Activated CD8-positive, alpha-beta memory T cell treated with anti-CD3 and anti-CD28 coated beads for 4 hours (primary cell): ENCODE data around the gene RTL1.

ENCODE experiments used
- DNase-seq, 2 donors: peaks; one replicate each; pipeline ENCODE4 v3.0.0-alpha.2; 2020; ENCODE audit warnings: low read depth in 2 of 2

Gene RTL1

DNA sequence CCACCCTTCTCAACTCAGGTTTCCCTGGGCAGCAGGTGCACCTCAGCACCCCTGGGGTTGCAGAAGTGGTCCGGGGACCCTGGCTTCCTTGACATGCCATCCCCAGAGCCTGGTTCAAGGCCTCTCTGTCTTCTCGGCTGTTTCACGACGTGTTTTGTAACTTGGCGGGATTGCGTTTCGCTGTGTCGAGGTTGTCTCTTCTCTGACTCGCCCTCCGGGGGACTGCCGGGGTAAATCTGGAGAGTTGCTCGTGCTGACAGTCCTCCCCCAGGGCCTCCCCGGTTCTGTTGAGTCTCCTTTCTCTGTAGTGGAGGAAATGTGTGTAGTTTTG lies 52.0 kb downstream of the RTL1 start:
- DNase-seq, result no peak

DNA sequence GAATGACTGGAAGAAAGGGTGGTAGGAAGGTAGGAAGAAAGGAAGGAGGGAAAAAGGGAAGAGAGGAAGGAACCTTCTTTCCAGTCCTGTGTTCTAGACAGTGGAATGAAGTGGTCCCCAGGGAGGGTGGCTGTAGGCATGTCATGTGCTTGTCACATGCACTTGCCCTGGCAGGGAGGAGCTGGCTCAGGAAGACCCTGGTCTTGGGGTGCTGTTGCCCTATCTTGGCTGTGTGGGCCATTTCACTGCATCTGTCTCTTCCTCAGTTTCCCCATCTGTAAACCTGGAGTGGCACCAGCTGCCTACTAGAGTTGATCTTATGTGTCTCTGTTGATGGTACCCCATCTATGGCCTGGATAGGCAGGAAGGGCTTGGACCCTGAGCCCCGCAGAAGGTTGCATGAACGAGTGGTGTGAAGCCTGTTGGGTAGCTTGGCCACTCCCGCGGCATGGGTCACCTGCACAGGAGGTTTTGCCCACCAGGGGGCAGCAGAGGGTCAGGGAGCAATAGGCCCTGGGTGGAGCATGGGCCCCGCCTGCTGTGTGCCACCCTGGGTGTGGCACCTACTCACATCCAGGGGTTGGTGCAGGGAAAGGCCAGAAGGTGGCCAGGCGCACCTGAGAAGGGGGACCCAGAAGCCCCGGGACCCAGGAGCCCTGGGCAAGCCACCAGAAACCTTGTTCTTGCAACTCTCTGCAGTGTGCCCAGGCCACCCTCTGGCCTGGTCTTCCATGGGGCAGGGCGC lies 52.5 kb downstream of the RTL1 start:
- DNase-seq, result peak; percentile 50

- DNase-seq, result no peak
Measured at GRCh38 chr14:100849115-100849781, 54.3 kb downstream of the RTL1 start.

DNA sequence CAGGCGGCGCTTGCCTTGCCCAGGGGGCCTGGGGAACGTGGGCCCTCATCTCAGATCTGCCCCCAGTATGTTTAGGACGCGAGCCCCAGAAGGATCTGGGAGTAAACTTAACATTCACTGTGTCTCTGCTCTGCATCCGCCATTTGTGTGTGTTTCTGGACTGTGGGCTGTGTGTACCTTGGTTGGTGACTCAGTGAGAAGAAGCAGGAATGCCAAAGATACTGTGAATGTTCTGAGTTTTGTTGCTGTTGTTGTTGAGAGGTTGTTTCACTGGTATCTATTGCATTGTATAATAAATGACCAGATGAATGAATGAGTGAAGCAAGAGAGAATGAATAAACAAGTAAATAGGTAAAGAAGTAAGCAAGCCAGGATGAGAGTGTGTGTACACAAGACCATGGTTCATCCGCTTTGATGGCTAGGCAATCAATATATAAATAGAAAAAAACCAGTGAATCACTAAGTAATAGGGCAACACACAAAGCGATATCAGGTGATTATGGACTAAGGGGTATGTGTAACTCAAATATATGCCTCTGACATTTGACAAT lies 57.1 kb downstream of the RTL1 start:
- no peak for DNase-seq

DNA sequence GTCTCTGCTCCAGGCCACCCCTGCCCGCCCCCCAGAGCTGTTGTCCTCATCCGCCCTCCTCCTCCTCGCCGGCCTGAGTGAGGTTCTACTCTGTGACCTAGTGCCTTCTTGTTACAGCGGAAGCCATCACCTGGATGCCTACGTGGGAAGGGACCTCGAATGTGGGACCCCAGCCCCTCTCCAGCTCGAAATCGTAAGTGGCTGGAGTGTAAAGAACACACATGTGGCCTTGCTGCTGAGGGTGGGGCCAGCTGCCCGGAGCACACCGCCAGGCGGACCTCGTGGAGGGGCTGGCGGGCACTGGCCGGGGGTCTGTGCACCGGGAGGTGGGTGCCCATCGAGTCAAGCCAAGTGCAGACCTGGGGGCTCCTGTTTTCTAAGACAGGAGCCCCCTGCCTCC lies 58.2 kb downstream of the RTL1 start:
- no peak for DNase-seq

DNA sequence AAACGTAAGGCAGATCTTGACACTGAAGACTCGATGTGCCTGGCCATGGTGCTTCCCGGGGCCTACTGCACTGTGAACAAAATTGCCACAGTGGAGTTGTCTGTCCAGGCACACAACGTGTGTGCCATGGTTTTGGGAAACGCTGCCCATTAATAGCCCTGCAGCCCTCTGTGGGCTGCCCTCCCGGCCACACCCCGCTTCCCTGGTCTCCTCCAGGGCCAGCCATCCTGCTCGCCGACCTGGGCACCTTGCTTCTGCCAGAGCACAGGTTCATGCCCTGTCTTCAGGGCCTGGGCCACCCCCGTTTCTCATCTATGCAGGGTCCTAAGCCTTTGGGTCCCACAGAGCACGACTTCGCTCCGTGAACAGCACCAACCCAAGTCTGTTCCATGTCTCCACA lies 58.7 kb downstream of the RTL1 start:
- DNase-seq, result no peak

- DNase-seq, result no peak
Measured at GRCh38 chr14:100844421-100844820, 59.1 kb downstream of the RTL1 start.

GRCh38 chr14:100844082-100844408 lies 59.5 kb downstream of the RTL1 start:
- DNase-seq, result no peak

GRCh38 chr14:100842799-100843198 lies 60.7 kb downstream of the RTL1 start:
- DNase-seq, result no peak

- no peak for DNase-seq
Measured at GRCh38 chr14:100841761-100842403, 61.6 kb downstream of the RTL1 start.

GRCh38 chr14:100841066-100841760 lies 62.3 kb downstream of the RTL1 start:
- DNase-seq, result no peak

DNA sequence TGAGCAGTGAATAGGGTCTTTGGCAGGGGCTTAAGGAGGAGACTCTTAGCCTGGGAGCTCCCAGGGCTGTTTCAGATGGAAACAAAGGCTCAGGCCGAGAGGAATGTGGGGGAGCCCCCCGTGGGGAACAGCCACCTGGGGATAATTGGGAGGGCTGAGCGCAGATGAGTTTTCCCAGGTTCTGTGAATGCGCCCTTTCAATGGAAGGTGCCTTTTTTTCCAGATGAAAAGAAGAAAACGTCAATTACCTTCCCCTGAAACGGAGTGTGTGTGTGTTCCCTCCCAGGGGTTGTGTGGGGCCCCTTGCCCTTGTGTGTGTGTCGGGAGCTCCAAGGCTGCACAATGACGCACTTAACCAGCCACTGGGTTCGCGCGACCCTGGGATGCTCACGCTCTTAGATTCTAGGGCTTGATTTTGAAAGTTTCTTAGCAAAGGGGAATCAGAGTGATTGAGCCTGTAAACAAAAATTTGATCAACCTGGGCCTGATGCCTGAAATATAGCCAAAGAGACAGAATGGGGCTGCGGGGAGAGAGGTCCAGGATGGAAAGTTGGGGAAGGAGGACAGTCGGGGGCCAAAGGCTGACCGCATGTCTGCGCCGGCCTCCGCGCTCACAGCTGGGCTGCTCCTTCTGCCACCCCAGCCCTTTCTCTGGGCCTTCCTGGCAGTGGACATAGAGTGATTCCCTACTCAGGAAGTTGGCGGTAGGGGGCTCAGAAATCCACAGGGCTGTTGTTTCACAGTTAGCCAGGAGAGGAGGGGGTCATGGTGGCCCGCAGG lies 63.0 kb downstream of the RTL1 start:
- DNase-seq, result no peak

DNA sequence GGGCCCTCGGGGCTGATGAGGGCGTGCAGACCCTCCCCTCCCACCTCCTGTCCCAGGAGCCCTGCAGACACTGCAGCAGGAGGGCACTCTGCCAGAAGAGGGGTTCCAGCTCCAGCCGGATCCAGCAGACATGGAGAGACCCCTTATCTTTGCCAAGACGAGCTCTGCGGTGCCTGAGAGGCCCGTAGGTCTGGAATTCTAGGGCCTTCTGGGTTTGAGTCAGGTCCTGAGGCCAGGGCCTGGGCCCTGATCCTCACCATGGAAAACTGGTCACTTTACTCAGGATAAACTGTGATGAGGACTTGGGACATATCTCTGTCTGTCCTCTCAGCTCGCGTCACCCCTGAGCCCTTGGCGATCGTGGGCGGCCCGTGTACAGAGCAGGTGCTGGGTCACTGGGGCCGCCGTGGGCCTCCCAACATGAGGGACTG lies 63.8 kb downstream of the RTL1 start:
- no peak for DNase-seq

GRCh38 chr14:100839315-100839585 lies 64.3 kb downstream of the RTL1 start:
- no peak for DNase-seq

DNA sequence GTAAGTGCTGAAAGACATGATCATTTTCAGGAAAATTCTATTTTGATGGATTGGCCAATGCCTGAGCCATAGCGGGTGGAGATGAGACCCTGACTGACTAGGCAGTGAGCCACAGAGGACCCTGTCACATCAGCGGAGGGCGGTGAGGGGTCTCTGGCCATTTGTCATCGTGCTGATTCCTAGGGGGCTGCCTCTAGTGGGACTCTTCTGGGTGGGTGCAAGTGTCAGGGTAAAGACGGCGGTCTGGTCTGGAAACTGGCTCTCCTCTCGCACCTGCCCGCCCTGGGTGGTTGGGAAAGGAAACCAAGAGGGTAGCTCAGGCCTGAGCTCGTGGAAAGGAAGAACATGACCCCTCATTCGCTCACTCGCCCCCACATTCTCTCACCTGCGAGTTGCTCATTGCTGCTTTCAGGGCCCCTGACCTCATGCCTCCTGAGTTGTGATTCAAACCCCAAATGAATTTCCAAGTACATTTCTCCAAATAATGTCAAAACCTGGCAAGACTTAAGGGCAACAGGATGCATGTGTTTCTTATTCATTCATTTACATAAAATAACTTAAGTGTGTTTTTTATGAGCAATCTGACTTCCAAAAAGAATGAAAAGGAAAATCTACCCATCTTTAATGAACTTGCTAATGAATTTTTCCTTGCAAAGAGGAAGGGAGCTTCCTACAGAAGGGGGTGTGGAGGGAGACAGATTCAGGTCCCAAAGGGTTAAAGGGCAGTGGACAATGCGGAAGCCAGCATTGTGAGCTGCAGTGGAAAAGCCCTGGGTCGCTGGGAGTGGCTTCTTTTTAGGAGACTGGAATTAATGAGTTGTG lies 64.8 kb downstream of the RTL1 start:
- DNase-seq, result no peak

DNA sequence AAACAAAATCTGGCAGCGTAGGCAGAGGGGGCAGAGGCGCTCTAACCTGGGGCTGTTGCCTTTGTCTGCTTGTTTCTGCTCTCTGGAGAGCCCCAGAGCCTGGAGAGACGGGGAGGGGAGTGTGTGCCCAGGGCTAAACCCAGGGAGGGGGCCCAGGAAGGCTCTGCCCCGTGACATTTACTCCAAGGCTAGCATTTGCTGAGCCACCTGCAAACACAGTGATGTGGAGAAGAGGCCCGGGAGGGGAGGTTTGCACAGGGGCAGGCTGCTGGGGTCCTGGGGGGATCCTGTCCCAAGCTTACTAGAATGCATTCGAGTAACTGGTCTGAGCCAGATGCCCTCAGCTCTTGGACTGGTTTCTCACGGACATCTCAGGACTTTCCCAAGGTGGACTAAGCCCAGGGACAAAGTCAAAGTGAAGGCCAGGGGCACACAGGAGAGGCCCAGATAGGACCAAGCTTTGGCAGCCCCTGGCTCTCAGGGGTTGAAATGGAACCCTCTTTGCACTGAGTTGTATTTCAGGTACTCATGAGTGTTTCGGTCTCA lies 65.6 kb downstream of the RTL1 start:
- DNase-seq, result no peak

DNA sequence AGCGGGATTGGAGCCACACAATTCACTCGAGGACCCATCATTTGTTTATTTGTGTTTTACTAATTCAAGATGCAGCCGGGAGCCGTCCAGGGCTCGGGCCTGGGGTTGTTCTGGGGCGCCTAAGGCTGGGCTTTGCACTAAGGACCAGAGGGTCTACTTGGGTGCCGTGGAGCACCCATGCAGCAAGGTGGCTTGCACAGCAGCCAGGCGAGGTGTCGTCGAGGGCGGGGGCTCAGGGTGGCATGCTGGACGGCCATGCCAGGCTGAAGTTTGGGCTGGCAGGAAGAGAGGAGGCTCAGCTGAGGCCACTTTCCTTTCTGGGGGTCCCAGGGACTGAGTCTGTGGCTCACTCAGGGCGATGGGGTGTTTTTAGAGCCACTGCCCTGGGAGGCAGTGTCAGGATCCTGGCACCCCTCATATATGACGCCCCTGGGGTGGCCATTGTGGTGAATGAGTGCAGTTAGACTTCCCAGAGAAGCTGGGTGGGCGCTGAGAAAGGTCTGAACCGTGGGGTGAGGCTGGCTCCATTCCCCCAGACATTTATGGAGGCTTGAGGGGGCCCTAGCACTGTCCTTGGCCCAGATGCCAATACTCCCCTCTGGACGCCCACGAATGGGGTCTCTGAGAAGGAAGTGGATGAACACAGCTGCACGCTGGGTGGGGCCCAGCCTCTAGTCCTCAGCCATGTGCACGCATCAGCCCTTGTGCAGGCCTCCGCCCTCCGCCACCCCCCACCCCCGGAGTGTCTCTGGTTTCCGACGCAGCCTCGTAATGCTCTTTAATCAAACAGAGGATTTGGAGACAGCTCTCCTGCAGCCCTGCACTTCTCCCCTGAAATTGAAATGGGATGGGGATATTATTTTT lies 66.3 kb downstream of the RTL1 start:
- DNase-seq, result no peak

DNA sequence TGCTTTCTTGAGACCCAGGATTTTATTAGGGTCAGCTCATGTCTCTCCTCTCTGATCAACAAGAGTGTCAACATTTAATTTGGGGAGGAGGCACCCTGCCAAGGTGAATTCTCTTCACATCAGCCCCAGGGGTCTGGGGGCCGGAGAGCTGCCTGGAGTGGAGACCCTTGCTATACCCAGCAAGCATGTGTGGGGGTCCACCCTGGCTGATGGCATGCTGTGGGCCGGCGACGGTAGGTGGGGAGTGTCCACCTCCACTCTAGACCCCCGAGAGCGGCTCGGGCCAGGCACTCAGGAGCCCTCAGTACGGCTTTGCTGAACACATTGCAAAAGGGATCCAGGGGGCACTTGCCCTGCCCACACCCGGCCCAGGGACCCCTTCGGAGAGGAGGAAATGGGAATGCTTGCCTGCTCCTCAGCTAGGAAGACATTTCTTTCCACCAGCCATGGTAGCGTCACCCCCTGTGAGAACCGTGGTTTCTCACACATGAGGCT lies 67.2 kb downstream of the RTL1 start:
- no peak for DNase-seq

GRCh38 chr14:100835548-100836310 lies 67.8 kb downstream of the RTL1 start:
- DNase-seq, result no peak
